HEK293T (cell line): ENCODE measurements around the gene USP32.

ENCODE experiments used
- ARNT ChIP-seq: fragments of 450-650 bp; IDR thresholded peaks from 2 replicates; pipeline ENCODE4 v1.6.1; 2017; ENCODE audit warnings: mild to moderate bottlenecking
- BHLHE40 ChIP-seq: fragments of 450-650 bp; IDR thresholded peaks from 2 replicates; pipeline ENCODE4 v1.6.1; 2016; ENCODE audit warnings: mild to moderate bottlenecking, moderate library complexity, borderline replicate concordance
- ELF4 ChIP-seq: fragments of 450-650 bp; IDR thresholded peaks from 2 replicates; pipeline ENCODE4 v1.6.1; 2017; ENCODE audit warnings: antibody characterized with exemption
- FOXA1 ChIP-seq: fragments of 450-650 bp; IDR thresholded peaks from 2 replicates; pipeline ENCODE4 v1.6.1; 2016; ENCODE audit warnings: mild to moderate bottlenecking
- FOXK2 ChIP-seq: fragments of 450-650 bp; IDR thresholded peaks from 2 replicates; pipeline ENCODE4 v1.6.1; 2016; ENCODE audit warnings: mild to moderate bottlenecking
- FOXM1 ChIP-seq: fragments of 450-650 bp; IDR thresholded peaks from 2 replicates; pipeline ENCODE4 v1.6.1; 2017; ENCODE audit warnings: mild to moderate bottlenecking, borderline replicate concordance
- HDGF ChIP-seq: fragments of 450-650 bp; IDR thresholded peaks from 2 replicates; pipeline ENCODE4 v1.6.1; 2017; ENCODE audit warnings: antibody characterized with exemption, borderline replicate concordance
- LEF1 ChIP-seq: fragments of 450-650 bp; IDR thresholded peaks from 2 replicates; pipeline ENCODE4 v1.6.1; 2017; ENCODE audit warnings: mild to moderate bottlenecking, borderline replicate concordance
- NFRKB ChIP-seq: fragments of 450-650 bp; IDR thresholded peaks from 2 replicates; pipeline ENCODE4 v1.6.1; 2016; ENCODE audit warnings: mild to moderate bottlenecking, moderate library complexity
- SP1 ChIP-seq: fragments of 450-650 bp; IDR thresholded peaks from 2 replicates; pipeline ENCODE4 v1.6.1; 2017
- SUZ12 ChIP-seq: fragments of 450-650 bp; IDR thresholded peaks from 2 replicates; pipeline ENCODE4 v1.6.1; 2016; ENCODE audit warnings: mild to moderate bottlenecking
- TARDBP ChIP-seq: fragments of 450-650 bp; IDR thresholded peaks from 2 replicates; pipeline ENCODE4 v1.6.1; 2016
- TF ChIP-seq, protein P1 (sequence below): fragments of 450-650 bp; IDR thresholded peaks from 2 replicates; pipeline ENCODE4 v1.6.1; 2016

DNA sequence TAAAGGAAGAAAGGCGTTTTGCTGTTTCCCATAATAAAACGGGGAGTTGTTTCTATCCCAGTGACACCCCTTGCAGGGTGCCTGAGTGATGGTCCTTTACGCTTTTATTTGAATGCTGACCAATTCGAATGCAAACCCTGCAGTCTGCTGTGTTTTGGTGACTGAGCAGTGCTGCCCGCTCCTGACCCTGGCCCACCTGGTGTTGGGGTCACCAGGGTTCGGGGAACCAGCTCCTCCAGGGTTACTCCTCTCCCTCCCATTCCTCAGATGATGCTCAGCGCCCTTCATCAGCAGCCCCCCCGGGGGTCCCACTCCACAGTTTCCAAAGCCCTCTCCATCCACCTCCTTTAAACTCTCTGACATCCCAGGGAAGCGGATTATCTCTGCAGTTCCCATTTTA lies 236.1 kb downstream of the USP32 start:
- TF ChIP-seq FOXK2 (no peak), BHLHE40 (no peak), ARNT (no peak), SUZ12 (no peak), TARDBP (no peak), FOXA1 (no peak), LEF1 (no peak), HDGF (no peak), ELF4 (no peak), NFRKB (no peak), FOXM1 (no peak), SP1 (no peak)
- TF ChIP-seq, protein P1, sequence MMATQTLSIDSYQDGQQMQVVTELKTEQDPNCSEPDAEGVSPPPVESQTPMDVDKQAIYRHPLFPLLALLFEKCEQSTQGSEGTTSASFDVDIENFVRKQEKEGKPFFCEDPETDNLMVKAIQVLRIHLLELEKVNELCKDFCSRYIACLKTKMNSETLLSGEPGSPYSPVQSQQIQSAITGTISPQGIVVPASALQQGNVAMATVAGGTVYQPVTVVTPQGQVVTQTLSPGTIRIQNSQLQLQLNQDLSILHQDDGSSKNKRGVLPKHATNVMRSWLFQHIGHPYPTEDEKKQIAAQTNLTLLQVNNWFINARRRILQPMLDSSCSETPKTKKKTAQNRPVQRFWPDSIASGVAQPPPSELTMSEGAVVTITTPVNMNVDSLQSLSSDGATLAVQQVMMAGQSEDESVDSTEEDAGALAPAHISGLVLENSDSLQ = no peak
